Endothelial cell of umbilical vein (primary cell): ENCODE measurements around the gene MAL.

Experiments used
- GATA2 ChIP-seq: IDR thresholded peaks from 2 replicates; pipeline ENCODE4 v1.7.0; 2011; ENCODE audit warnings: low read depth, mild to moderate bottlenecking, moderate library complexity, mixed read lengths, low read length; ENCODE audit not compliant: insufficient read length, insufficient read depth
- POLR2A ChIP-seq: IDR thresholded peaks from 2 replicates; pipeline ENCODE4 v1.6.1; 2012; ENCODE audit warnings: low read depth, mild to moderate bottlenecking, control low read depth, low read length

DNA sequence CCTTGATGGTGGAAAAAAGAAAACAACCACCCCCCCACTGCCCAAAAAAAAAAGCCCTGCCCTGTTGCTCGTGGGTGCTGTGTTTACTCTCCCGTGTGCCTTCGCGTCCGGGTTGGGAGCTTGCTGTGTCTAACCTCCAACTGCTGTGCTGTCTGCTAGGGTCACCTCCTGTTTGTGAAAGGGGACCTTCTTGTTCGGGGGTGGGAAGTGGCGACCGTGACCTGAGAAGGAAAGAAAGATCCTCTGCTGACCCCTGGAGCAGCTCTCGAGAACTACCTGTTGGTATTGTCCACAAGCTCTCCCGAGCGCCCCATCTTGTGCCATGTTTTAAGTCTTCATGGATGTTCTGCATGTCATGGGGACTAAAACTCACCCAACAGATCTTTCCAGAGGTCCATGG is 28.0 kb downstream of the MAL start:
- no peak for TF ChIP-seq POLR2A
- no peak for TF ChIP-seq GATA2
